HG02885 (cell line): ENCODE results near the gene ZNF33B.
A peak's percentile ranks its signal among the peaks of the same experiment; 100 is the strongest.
"Not testable (repeated sequence)": the region's sequence is repeated elsewhere in the genome, so short reads cannot be mapped to it uniquely, and the experiment has no call there.

Experiments used
- ATAC-seq: cut with Tn5 transposase; IDR thresholded peaks from one replicate; pipeline ENCODE4 v1.9.1; 2021; ENCODE audit warnings: mild to moderate bottlenecking; ENCODE audit not compliant: unreplicated experiment, poor library complexity

ZNF33B gene

GRCh38 chr10:42618424-42618823, 19.9 kb downstream of the ZNF33B start:
- no peak for ATAC-seq

- ATAC-seq, result no peak
These were observed 23.0 kb downstream of the ZNF33B start for GRCh38 chr10:42615419-42615818.

GRCh38 chr10:42609872-42610271, 28.5 kb downstream of the ZNF33B start:
- no peak for ATAC-seq

DNA sequence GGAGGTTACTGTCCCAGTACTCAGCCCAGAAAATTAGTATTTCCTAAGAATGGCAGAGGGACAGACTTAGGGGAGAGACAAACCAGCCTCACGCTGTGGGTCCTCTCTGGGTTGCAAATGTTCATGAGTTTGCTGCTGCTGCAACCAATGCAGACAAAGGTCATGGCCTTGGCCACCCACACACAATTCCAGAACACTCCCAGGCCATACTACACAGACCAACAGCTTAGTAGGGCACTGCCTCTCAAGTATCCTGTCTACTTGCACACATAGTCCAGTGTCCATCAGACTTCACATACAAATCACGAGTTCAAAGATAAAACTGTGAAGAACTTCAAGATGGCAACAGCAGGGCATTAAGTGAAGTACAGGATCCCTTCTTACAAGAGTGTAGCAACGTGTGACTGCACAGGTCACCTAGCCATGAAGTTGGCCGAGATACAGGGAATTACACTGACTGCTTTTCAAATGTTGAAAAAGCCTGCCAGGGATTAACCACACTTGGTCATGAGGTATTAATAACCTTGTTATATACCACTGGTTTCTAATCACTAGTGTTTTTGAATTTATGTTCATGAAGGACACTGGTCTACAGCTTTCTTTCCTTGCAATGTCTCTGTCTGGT, 40.0 kb downstream of the ZNF33B start:
- ATAC-seq, result no peak

DNA sequence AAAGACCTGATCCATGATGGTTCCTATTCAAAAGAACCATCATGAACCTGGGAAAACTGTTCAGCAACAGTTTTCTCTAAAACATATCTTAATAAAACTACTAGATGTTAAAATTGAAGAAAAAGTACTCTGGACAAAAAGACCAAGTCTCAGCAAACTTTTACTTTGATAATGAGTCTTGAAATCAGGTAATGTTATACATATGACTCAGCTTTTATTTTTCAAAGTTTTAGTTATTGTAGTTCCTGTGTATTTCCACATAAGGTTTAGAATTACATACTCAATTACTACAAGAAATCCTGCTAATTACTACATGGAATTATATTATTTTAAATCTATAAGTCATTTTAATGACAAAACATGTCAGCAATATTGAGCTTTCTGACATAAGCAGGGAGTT, 42.2 kb downstream of the ZNF33B start:
- ATAC-seq, result no peak

- ATAC-seq, result no peak
These were observed 44.1 kb downstream of the ZNF33B start for GRCh38 chr10:42594246-42594650.

DNA sequence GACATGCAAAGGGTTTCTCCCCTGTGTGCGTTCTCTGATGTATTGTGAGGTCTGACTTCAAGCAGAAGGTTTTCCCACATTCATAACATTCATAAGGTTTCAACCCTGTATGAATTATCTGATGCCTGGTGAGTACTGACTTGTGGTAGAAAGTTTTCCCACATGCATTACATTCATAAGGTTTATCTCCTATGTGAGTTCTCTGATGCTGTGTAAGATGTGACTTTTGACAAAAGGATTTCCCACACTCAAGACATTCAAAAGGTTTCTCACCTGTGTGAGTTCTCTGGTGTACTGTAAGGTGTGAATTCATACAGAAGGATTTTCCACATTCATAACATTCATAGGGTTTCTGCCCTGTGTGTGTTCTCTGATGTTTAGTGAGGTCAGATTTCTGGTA, 45.1 kb downstream of the ZNF33B start:
- no peak for ATAC-seq

DNA sequence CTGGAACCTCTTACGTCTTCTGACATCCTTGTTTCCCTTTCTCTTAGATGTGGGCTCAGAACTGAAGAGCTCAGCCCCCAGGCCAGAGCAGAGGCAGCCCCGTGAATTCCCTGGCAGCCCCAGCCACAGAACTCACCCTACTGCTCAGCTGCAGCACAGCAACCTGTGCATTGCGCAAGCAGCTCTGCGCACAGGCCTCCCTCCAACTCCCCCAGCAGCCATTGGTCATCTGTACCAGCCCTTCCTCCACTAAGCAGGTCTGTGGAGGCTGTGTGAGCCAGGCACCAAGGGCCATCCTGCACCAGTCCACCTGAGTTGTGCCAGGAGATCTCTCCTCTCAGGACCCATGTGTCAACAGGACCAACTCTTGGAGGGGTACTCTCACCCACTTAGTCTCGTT, 54.5 kb downstream of the ZNF33B start:
- no peak for ATAC-seq

GRCh38 chr10:42578019-42578418, 60.4 kb downstream of the ZNF33B start:
- ATAC-seq, result peak; percentile 51

GRCh38 chr10:42576338-42576737, 62.0 kb downstream of the ZNF33B start:
- no peak for ATAC-seq

DNA sequence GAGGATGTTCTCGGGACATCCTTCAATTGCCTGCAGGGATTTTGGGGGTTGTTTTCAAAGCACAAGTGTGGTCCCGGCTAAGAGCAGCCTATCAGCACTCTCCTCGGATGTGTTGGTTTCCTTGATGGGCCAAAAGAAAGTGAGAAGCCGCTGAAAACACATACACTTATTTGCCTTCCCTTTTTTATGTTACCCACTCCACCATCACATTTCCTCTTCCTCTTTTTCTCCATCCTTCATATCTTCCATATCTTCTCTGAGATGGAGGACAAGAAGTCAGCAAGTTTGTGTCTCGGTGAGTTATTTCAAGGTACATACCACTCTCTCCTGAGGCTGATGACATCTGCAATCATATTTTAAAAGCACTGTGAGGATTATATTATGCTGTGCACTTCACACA, 64.0 kb downstream of the ZNF33B start:
- ATAC-seq, result no peak

- no peak for ATAC-seq
These were observed 81.4 kb downstream of the ZNF33B start for GRCh38 chr10:42556931-42557330.

DNA sequence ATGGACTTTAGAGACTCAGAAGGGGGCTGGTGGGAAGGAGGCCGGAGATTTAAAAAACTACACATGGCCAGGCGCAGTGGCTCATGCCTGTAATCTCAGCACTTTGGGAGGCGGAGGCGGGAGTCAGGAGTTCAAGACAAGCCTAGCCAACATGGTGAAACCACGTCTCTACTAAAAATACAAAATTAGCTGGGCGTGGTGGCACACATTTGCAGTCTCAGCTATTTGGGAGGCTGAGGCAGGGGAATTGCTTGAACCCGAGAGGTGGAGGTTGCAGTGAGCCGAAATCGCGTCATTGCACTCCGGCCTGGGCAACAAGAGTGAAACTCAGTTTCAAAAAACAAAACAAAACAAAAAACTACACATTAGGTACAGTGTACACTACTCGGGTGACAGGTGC, 84.8 kb downstream of the ZNF33B start:
- not testable (repeated sequence) for ATAC-seq

GRCh38 chr10:42553064-42553407, 85.3 kb downstream of the ZNF33B start:
- ATAC-seq, result peak; percentile 33

- ATAC-seq, result peak; percentile 93
These were observed 85.9 kb downstream of the ZNF33B start for GRCh38 chr10:42552188-42553063.

GRCh38 chr10:42551582-42552187, 86.7 kb downstream of the ZNF33B start:
- no peak for ATAC-seq

DNA sequence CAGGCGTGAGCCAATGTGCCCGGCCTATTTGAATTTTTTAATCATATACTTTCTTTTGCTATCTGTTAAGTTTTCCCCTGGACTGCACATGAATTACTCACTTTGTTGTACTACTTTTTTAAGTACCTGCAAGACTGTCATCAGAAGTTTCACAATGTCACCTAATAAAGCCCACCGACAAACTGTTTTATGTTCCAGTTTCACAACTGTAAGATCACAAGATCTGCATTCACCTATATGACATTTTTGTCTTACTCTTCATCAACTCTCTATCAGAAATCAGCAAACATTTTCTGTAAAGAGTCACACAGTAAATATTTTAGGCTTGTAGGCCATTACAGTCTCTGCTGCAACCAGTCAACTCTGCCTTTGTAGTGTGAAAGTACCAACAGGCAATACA, 88.5 kb downstream of the ZNF33B start:
- ATAC-seq, result no peak

DNA sequence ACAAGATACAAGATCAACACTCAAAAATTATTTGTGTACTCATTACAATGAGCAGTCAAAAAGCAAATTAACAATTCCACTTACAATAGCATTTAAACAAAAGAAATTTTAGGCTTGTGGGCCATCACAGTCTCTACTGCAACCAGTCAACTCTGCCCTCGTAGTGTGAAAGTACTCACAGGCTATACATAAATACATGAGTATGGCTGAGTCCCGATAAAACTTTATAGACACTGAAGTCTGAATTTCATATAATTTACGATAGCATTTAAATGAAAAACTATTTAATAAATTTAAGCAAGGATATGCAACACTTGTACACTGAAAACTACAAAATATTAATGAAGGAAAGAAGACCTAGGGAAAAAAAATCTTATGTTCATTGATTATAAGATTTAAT, 90.1 kb downstream of the ZNF33B start:
- no peak for ATAC-seq

GRCh38 chr10:42544945-42545344, 93.4 kb downstream of the ZNF33B start:
- no peak for ATAC-seq

GRCh38 chr10:42543840-42544372, 94.5 kb downstream of the ZNF33B start:
- no peak for ATAC-seq
